Stimulated activated CD4-positive, alpha-beta T cell treated with anti-CD3 and anti-CD28 coated beads, Interleukin-4, amount 100 ng/mL, for 4 hours (primary cell): ENCODE measurements around the gene ATP8A1.
A peak's percentile ranks its signal among the peaks of the same experiment; 100 is the strongest.

Experiments
- DNase-seq, 2 experiments: peaks; one replicate each; pipeline ENCODE4 v3.0.0-alpha.2; 2020

Gene ATP8A1

DNA sequence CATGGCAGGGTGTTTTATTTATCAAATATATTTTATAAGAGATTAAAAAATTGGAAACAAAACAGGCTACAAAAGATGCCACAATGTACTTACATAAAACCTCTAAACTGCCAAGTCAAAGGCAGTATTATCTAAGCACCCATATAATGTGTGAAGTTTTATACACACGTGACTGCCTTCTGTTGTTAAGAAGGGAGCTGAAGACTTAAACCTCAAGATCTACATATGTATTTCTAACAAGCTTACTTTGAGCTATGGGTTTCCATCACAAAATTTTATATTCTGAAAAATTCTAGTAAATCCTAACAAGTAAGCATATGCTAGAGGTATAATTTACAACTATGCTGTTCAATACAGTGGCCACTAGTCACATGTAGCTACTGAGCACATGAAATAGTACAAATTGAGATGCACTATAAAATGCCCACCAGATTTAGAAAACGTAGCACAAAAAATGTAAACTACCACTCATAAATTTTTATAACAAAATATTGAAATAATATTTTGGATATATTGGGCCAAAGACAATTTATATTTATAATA is 9.8 kb downstream of the ATP8A1 start:
- DNase-seq = no peak

DNA sequence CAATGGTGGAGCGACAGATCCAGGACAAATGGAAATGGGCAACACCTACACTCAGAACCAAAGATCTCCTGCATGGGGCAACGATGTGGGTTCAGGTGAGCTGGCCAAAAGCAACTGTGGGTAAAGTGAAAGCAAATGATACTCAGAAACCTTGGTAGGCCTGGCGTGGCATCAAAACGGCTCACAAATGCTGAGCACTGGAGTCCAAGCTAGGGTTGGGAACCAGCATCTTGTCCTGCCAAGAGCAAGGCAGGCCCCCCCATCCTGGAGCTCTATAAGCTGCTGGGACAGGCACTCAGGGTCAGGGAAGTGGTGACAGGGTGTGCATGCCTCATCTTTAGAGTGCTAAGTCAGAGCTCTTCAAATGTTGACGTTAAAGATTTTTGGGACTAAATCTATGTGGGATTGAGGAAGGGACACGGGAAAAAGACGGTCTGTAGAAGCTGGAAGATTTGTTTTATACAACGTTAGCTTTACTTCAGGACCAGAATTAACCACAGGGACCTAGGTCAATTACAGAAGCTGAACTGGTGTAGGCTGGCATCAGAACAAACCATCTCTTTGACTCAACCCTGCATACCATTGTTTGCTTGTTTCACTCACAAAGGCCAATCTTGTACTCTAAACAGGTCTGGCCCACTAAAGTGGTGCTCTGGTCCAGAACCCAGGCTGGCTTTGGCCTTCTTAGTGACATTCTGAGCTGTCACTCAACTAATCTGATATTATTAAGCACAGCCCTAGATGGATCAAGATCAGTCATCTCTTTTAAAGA is 10.7 kb downstream of the ATP8A1 start:
- no peak for DNase-seq

DNA sequence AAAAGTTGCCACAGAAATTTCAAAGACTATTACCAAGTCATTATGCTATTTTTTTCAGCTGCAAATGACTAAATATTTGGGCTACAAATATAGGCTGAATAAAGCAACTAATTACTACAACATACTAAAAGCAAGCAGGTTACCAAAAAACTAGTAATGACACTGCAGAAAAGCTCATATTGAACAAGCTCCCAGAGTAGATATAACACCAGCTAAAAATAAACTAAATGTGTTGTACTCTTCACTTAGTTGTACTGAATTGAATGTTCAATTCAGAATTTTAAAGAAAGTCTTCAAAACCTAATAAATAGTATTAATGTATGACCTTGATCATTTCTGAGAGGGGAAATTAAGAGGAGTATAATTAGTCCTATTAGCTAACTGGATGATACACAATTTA is 12.0 kb downstream of the ATP8A1 start:
- no peak for DNase-seq

DNA sequence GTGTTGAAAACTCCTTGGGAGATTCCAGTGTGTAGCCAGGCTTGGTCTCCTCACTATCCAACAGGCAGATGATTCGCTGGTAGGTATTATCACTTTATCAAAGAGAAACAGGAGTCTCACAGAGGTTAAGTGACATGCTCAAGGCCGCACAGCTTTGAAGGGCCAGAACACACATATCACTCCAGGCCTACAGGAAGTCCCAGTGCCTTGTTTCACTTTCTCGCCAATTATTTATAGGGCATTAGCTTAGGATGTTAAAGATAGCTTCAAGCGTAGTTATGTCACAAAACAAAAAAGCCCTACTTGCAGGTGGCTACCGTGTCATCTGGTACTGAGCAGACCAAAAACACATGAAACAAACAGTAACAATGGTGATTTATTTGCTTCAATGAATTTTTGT is 13.2 kb downstream of the ATP8A1 start:
- DNase-seq = no peak

DNA sequence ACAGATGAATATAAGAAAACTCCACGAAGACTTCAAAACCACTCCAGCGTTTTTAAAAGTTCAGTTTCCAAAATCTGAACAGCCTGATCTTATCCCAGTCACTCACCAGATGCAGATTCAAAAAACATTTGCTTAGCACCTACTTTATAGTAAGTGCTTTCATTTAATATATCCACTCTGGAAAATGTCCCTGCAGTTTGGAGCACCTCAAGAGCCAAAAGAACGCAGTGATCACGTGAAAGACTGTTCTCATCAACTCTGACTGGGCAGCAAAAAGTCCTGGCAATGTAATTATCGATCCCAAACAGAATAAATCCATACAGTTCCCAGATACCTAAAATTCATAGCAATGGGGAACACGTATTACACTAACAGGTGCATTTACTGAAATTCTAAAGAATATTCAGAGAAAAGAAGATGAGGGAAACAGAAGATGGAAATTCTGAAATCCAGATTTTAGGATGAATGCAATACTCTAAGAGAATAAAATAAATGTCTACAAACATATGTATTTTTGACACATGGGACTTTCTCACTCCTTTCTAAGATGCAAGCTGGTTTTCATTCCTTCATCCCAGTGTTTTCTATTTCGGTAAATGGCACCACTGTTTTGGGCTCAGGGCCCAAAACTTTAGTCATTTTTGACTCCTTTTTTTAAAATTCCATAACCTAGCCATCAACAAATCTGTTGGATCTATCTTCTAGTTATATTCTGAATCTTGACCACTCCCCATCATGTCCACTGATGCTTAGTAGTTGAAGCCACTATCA is 13.9 kb downstream of the ATP8A1 start:
- DNase-seq = no peak

DNA sequence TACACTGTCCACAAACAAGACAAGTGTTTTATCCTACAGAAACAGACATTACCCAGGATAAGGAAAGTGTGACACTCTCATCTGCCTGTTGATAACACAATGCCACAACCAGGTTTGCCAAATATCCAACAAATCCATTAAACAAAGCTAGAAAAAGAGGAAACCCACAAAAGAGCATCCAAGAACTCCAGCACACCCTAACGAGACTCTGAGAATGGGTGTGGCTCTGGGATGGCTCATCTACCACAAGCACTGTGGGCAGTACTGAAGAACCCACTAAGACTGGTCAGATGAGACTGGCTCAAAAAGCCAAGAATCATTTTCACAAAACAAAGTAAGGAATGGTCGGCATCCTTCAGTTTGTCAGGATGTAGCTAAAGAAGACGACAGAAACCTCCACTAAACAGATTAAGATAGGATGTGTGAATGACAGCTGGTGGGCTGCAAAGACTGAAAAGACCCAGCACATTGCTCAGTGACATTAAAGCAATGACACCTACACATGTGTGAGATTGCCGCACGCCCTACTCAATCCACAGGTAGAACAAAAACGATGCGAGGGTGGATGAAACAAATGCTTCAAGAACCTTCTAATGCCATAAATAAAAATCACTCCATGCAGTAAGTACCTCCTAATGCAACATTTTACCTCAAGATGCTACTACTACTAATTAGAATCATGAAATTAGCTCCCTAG is 14.7 kb downstream of the ATP8A1 start:
- no peak for DNase-seq

DNA sequence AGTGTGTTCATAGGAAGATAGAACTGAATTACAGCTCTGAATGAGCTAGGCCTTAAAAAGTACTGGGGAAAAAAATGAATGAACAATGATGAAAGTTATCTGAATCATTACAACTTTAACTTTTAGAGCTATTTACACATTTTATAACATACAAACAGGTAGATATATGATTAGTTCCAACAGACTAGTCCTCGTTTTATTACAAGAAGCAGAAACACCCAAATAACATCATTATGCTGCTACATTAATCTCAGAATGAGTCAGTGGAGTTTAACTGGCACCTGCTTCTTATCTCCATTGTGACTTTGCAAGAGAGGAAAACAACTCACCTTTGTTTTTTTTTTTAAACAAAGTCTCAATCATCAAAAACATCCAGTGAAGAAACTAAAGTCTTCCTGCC is 15.2 kb downstream of the ATP8A1 start:
- no peak for DNase-seq

DNA sequence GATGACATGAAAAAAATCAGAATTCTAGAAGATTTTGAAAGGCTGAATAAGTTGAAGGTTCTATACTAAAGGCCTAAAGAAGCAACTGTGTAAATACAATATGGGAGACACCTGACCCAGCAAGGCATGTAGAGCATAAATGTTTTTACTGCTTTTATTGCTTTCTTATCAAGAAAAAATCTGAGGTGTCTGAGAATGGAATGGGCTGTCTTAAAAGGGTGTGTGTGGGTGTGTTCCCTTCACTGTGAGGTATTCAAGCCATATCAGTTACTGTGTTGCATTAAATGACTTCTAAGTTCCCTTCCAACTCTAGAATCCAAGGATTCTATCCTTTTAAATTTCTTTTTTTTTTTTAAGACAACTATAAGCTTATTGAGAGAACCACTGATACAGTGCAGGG is 15.7 kb downstream of the ATP8A1 start:
- no peak for DNase-seq

DNA sequence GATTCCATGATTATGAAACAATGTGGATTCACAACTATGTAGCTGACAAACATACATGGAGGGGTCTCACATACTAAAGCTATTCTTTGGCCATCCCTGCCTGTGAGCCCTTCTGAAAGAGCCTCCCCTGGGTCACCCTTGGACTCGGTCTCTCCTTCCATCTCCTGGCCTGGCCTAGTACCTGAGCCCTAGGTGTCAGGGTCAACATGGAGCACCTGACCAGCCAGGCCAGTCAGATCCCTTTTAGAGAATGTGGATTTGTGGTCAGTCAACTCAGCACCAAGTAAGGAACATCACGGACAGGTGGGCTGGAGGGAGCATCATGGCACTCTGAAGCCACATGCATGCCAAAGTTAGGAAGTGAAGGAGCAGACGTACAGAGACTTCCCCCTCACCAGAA is 16.3 kb downstream of the ATP8A1 start:
- DNase-seq = no peak

DNA sequence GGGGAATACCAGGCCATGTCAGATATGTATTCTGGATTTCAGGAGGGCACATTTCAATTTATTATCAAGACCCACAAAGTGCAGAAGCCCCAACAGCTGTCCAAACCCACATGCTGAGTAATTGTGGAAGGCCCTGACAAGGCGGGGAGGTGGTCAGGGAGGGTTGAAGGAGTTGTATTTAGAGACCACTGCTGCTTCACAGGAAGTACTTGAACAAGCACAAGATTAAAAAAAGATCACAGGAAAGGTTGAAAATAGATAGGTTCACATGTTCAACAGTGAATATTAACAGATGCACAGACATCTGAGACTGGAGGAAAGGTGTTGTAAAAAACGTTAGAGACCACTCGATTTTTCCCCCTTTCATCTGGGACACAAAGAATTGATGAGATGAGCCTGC is 17.9 kb downstream of the ATP8A1 start:
- no peak for DNase-seq

DNA sequence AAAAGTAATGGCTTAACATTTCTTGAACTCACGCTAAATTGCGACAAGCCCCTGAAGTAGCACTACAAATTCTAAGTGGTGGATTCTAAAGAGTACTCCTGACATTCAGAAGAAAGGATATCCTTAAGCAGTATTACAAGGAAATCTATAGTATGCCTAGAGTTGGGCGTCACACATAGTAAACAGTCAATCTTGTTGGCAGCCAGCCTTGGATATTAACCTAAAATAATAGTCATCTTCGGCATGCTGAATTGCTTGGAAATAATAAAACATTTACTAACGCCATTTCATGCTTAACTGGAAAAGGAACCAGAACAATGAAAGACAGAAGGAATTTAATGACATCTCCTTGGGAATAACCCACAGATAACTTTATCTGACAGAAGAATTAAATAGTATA is 18.6 kb downstream of the ATP8A1 start:
- DNase-seq = no peak

DNA sequence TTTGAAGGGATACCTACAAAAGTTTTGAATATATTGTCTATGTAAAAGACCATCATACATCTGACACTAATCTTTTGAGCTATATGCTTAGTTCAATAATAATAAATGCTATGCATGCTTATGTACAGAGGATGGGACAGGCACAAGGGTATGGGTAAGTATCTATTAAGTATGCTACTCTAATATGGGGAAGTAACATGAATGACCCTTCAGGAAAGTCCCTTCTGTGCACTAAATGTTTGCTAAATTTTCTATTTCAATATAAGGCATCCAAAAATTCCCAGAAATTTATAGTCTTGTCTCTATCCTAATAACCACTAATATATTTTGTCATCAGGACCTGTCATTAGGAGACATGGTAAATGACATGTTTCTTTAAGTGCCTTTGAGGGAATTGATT is 19.0 kb downstream of the ATP8A1 start:
- no peak for DNase-seq

DNA sequence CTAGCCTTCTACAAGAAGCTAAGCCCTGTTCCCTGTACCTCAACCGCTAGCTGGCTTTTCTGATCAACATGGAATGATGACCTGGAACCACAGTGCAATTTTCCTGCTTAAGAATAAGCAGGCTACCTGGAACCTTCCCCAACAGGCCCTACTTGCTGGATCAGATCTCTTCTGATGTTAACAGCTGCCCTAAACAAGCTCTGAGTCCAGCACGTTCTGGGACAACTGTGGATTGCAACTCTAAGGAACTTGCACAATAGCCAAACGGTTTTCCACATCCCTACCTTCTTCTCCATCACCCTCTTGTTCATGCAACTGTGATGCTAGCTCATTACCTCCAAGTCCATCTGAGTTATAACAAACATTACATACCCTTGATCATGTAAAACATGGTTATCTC is 19.8 kb downstream of the ATP8A1 start:
- DNase-seq = no peak

DNA sequence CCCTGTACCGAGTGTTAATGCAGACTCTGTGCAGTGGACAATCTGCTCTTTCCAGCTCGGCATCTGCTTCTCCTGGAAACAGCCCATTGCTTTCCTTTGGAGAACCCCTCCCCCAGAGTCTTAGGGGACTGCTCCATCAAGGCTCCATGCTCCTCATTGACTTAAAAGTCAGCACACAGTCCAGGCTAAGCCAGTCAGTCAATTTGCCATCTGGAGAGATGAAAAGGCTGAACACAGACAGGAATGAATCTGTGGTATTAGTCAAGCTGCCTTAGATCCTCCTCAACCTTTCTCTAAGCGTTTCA is 20.3 kb downstream of the ATP8A1 start:
- no peak for DNase-seq

DNA sequence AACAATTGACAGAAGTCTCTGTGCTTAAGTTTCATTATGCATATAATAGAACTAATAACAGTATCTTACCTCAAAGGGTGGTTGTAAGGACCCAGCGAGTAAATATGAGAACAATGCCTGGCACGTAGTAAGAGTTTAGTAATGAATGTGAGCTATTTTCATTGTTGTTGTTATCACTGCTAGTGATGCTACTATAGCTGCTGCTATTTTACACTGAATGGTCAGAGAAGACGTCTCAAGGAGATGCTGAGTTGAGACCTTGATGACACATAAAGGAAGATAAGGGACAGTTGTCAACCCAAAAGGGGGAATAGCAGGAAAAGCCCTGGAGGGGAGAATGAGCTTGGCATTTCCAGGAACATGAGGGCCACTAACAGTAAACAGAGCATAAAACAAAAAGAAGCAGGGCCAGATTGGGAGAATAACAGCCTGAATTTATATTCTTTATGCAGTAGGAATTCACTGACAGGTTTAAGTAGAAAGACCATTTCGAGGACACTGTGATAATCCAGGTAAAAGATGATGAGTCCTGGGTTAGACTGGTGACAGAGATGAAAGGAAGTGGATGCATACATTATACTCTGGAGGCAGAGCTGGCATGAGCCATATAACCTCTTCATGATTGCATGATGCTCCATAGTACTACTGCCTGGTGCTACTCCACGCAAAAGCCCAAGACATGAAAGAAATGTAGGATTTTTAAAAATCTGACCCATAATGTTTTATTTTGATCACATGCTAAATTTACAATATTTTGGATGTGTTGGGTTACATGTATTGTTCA is 23.1 kb downstream of the ATP8A1 start:
- DNase-seq = no peak

DNA sequence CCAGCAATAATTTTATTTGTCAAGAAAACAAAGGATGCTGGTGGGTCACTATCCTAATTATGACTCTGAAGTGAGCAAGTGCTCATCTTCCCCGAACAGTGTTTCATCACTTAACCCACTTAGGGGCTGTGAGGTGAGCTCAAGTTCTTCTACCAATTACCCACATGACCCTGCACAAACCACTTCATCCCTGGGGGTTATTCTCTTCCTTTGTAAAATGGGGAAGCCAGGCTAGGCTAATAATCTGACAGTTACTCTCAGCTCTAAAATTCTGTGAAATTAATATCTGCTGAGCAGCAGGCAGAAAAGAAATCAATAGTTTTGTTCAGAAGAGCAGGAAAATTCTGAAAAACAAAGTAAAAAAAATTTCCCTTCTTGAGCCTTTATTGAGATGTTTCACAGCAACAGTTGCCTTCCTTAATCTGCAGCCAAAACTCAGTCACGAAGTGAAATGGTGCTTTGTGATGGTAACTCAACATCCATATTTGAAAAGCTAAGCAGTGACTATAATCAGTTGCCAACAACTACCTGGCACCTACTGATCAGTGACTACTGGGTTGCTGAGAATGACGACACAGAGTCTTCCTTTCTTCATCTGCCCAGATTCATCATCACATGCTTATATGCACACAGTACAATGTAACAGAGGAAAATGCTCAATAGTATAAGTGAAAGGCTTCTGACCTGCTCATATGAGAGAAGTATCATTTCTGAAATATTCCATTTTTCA is 24.1 kb downstream of the ATP8A1 start:
- DNase-seq = no peak

DNA sequence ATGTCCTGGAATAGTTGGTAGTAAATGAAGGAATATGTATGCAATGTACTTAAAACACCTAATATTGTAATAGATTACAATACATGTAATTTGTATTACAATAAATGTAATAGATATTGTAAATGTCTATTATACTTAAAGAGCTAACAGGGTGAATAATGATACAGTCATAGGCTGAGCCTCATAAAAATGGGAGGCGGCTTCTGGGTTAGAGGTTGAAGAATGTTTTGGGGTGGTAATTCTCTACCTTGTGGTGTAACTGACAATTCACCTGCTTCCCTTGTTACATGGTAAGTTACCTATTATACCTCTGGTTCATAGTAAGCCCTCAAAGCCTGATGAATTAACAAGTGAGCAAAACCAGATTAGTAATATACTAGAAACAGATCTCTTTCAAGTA is 26.0 kb downstream of the ATP8A1 start:
- no peak for DNase-seq

DNA sequence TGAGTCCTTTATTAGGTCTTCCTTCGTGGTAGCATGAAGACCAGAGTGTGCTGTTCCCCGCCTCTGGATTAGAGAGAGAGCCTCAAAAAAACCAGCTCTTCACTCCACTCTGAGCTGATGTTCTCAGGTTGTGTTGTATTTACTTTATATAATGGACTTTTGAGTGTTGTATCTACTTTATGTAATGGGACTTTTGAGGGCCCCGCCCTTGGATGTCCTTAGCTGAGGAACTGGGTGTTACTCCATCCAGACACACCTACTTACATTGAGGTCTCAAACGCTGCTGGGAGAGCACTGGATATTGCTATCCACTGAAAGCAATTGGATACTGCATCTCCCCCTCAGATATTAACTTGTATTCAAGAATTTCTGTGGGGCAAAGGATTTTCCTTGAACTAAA is 28.2 kb downstream of the ATP8A1 start:
- no peak for DNase-seq

DNA sequence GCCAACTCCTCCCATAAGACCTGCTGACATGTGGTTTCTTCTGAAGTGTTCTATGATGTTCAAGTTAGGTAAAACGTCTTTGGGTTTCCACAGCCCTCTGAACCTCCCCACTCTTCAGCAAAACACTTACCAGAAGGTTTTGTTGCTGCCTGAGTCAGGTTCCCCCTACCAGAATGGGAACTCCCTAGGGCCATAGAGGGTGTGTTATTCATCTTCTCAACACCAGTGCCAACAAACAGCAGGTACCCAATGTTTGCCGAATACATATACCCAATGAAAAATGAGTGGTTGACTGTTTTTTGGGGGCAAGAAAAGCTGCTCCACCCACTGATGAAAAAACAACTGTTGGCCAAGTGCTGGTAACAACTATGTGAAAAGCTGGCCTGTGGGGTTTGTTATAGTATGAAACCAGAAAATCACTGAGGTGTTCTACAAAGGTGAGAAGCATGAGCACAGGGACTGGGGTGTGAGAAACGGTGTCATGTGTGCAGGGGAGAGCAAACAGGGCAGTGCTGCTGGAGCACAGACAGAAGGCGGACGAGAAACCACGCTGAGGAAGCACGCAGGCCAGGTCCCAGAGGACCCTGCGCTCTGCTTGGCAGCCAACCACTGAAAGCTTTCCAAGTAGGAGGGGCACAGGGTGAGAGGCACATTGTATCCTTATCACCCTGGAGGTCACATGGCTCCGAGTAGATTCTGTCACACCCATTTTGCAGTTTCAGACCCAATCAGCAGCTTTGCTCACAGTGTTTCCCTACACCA is 28.8 kb downstream of the ATP8A1 start:
- peak in 1 of 2 experiments; percentile 46 for DNase-seq

DNA sequence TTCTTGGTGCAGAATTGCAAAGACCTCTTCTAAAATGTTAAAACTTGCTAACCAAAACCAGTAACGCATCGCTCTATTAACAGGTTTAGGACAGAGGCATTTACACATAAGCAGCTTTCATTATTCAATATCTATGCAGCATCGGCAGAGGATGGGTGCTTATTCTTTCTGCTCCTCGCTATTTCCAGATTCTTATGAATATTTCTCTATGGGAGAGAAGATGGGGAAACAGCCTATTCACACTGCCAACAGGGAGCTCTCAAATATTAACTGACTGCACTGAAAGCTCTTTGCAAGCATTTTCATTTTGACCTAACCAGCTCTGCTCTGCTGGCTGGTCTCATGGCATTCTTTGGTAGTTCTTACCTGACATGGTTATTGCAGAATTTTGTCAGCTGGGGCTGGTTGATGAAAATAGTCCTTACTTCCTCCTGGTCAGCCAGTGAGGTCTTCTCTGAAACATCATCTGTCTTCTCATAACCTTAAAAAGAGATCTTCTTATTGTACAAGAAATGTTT is 30.2 kb downstream of the ATP8A1 start:
- DNase-seq = no peak

DNA sequence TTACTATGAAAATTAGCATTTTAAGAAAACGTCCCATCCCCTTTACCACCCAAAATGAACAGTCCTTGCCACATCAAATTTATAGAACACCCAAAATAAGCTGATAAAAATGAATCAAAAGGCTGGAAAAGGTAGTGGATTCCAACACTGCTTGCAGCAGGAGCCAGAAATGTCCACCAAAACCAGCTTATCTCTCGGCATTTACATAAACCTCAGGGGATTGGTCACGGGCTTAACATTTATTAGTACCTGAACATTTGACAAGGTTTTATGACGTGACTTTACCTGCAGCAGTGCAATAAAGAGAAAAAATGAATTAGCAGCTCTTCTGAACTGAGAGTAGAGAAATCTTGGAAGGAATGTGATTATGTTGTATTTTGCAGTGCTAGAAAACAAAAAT is 31.6 kb downstream of the ATP8A1 start:
- no peak for DNase-seq
